K562 (cell line): ENCODE data around the gene PTGIR. TPM values are rescaled to one million over a fixed set of nuclear protein-coding genes. Genes with fewer than 3 reads are reported as not detected.
A peak's percentile ranks its signal among the peaks of the same experiment; 100 is the strongest.

Experiments
- ATAC-seq: fragments of 200-7000 bp; cut with Tn5 transposase; 3 replicates; pipeline ENCODE4 v1.9.1; 2020; ENCODE audit warnings: moderate library complexity
- BruUV-seq: library from RNA; stranded (reverse); fragments of 400-500 nt; replicated peaks from 2 replicates; lab custom pipeline; 2021; lab: Mats Ljungman, UMichigan
- CTCF ChIA-PET: fragments of 300-600 bp; formaldehyde crosslinking; extraction: SDS; loops from one replicate; lab custom pipeline; 2021; ENCODE audit warnings: low intra/inter-chr PET ratio; lab: Yijun Ruan, JAX
- POLR2A ChIA-PET: fragments of 300-600, 350-650 bp; sonication (Branson Sonifier 250); formaldehyde crosslinking; extraction: SDS; loops from one replicate; lab custom pipeline; 2021; ENCODE audit warnings: antibody characterized with exemption, inconsistent platforms; lab: Yijun Ruan, JAX
- DNase-seq, 4 experiments: peaks; one replicate each; pipeline versions ENCODE4 v3.0.0 to v3.0.0-alpha.2; 2011 to 2018; ENCODE audit warnings: low spot score in 3 of 4, mixed read lengths in 3 of 4; ENCODE audit errors: extremely low read depth in 1 of 4
- FAIRE-seq: peaks from 2 replicates; lab custom pipeline; 2011; peaks lifted over from hg19 to GRCh38; lab: Jason Lieb, UNC
- H2AFZ ChIP-seq: 2 replicates; pipeline ENCODE4 v1.6.0; 2011; ENCODE audit warnings: low read depth, low read length, control low read depth, inconsistent platforms
- H3K27ac ChIP-seq: fragments of 200-600 bp; 3 replicates; pipeline ENCODE4 v1.8.0; 2011; ENCODE audit warnings: low read depth, mild to moderate bottlenecking, control low read depth, inconsistent platforms, low read length, moderate library complexity, mixed read lengths; ENCODE audit errors: extremely low read depth
- H3K27me3 ChIP-seq, 2 experiments: fragments of 300-600 bp in 1 of 2; 2 replicates in 1 of 2; 3 replicates in 1 of 2; pipeline versions ENCODE4 v1.6.0 to v1.8.0; 2011; ENCODE audit warnings: inconsistent platforms in 2 of 2, low read length in 2 of 2, mild to moderate bottlenecking in 1 of 2, mixed read lengths in 1 of 2, moderate library complexity in 1 of 2; ENCODE audit not compliant: control insufficient read depth in 2 of 2, insufficient read depth in 2 of 2
- H3K36me3 ChIP-seq: fragments of 300-600 bp; 3 replicates; pipeline ENCODE4 v1.8.0; 2011; ENCODE audit warnings: mild to moderate bottlenecking, low read length, inconsistent platforms; ENCODE audit not compliant: control insufficient read depth, insufficient read depth
- H3K4me1 ChIP-seq, 2 experiments: fragments of 200-600 bp in 1 of 2; replicated peaks in 1 of 2; 2 replicates in 1 of 2; 3 replicates in 1 of 2; pipeline versions ENCODE4 v1.5.1 to v1.8.0; 2011; ENCODE audit warnings: inconsistent platforms in 2 of 2, low read length in 2 of 2, mild to moderate bottlenecking in 1 of 2, mixed read lengths in 1 of 2, moderate library complexity in 1 of 2; ENCODE audit not compliant: control insufficient read depth in 2 of 2, insufficient read depth in 2 of 2
- H3K4me2 ChIP-seq: 2 replicates; pipeline ENCODE4 v1.6.1; 2011; ENCODE audit warnings: low read length, control low read depth, inconsistent platforms, mixed read lengths; ENCODE audit not compliant: insufficient read depth
- H3K4me3 ChIP-seq: fragments of 200-600 bp; sonication (generic), shearing (Covaris generic); 2 replicates; pipeline ENCODE4 v1.5.1; 2016; ENCODE audit warnings: control low read depth, inconsistent platforms
- H3K79me2 ChIP-seq: fragments of 200-600 bp; 3 replicates; pipeline ENCODE4 v1.8.0; 2011; ENCODE audit warnings: low read length, inconsistent platforms; ENCODE audit not compliant: control insufficient read depth, insufficient read depth
- H3K9ac ChIP-seq, 2 experiments: 2 replicates each; pipeline versions ENCODE4 v1.6.0 to v1.6.1; 2011; ENCODE audit warnings: low read depth in 2 of 2, low read length in 2 of 2, control low read depth in 1 of 2, inconsistent platforms in 1 of 2, mild to moderate bottlenecking in 1 of 2, mixed read lengths in 1 of 2; ENCODE audit not compliant: insufficient read depth in 1 of 2
- H3K9me1 ChIP-seq: one replicate; pipeline ENCODE4 v1.6.0; 2011; ENCODE audit warnings: inconsistent platforms, mild to moderate bottlenecking, low read length, moderate library complexity; ENCODE audit not compliant: control insufficient read depth, insufficient read depth
- H3K9me3 ChIP-seq: replicated peaks from 2 replicates; pipeline ENCODE4 v1.5.1; 2011; ENCODE audit warnings: low read depth, low read length, inconsistent platforms; ENCODE audit not compliant: control insufficient read depth, insufficient read depth
- H4K20me1 ChIP-seq: replicated peaks from 2 replicates; pipeline ENCODE4 v1.6.1; 2011; ENCODE audit warnings: low read length, inconsistent platforms, mixed read lengths; ENCODE audit not compliant: control insufficient read depth, insufficient read depth
- ATF7 ChIP-seq: fragments of 450-650 bp; IDR thresholded peaks from 2 replicates; pipeline ENCODE4 v1.7.1; 2014; ENCODE audit warnings: mild to moderate bottlenecking, moderate library complexity
- CTCFL ChIP-seq: IDR thresholded peaks from 2 replicates; pipeline ENCODE4 v1.6.1; 2011; ENCODE audit warnings: borderline replicate concordance, low read depth, mild to moderate bottlenecking, moderate library complexity, low read length; ENCODE audit not compliant: insufficient read depth, poor library complexity, severe bottlenecking
- DACH1 ChIP-seq: fragments of 450-650 bp; IDR thresholded peaks from 2 replicates; pipeline ENCODE4 v1.6.1; 2018; ENCODE audit not compliant: partially characterized antibody
- DPF2 ChIP-seq: fragments of 450-650 bp; IDR thresholded peaks from 2 replicates; pipeline ENCODE4 v1.6.1; 2016
- E2F3 ChIP-seq: fragments of 250-450 bp; sonication (Bioruptor Pico); IDR thresholded peaks from 2 replicates; pipeline ENCODE4 v1.4.0; 2020; ENCODE audit warnings: mild to moderate bottlenecking
- JUND ChIP-seq, 2 experiments: IDR thresholded peaks; 2 replicates in 1 of 2; 3 replicates in 1 of 2; pipeline ENCODE4 v1.6.1; 2011; ENCODE audit warnings: borderline replicate concordance in 2 of 2, low read depth in 2 of 2, low read length in 2 of 2, improper control_type of control experiment in 1 of 2, missing biosample characterization in 1 of 2, missing genetic modification characterization in 1 of 2, missing genetic modification reagents in 1 of 2
- KLF16 ChIP-seq: IDR thresholded peaks from 2 replicates; pipeline ENCODE4 v1.6.1; 2016; ENCODE audit warnings: antibody characterized with exemption
- L3MBTL2 ChIP-seq: fragments of 450-650 bp; IDR thresholded peaks from 2 replicates; pipeline ENCODE4 v1.6.1; 2016; ENCODE audit warnings: mild to moderate bottlenecking, moderate library complexity
- MYC ChIP-seq, 2 experiments: fragments of 250-450 bp in 1 of 2; sonication (Bioruptor Pico) in 1 of 2; IDR thresholded peaks; 2 replicates each; pipeline versions ENCODE4 v1.5.1 to v1.6.1; 2012 to 2021; ENCODE audit warnings: low read depth in 2 of 2, borderline replicate concordance in 1 of 2, improper control_type of control experiment in 1 of 2, low read length in 1 of 2, mild to moderate bottlenecking in 1 of 2, moderate library complexity in 1 of 2
- SIX5 ChIP-seq, 2 experiments: IDR thresholded peaks; 2 replicates each; pipeline ENCODE4 v1.6.1; 2011; ENCODE audit warnings: low read length in 2 of 2, borderline replicate concordance in 1 of 2, low read depth in 1 of 2, mild to moderate bottlenecking in 1 of 2, moderate library complexity in 1 of 2; ENCODE audit not compliant: insufficient read depth in 1 of 2
- TCF7L2 ChIP-seq: fragments of 150-350 bp; IDR thresholded peaks from 2 replicates; pipeline ENCODE4 v1.6.1; 2016; ENCODE audit warnings: low read depth, mild to moderate bottlenecking, low read length, moderate library complexity
- ZBTB34 ChIP-seq: fragments of 250-450 bp; sonication (Bioruptor Pico); IDR thresholded peaks from 2 replicates; pipeline ENCODE4 v1.8.0; 2021; ENCODE audit warnings: mild to moderate bottlenecking, moderate library complexity
- ZBTB9 ChIP-seq: fragments of 450-650 bp; formaldehyde crosslinking; IDR thresholded peaks from 2 replicates; pipeline ENCODE4 v1.4.0; 2020; ENCODE audit warnings: mild to moderate bottlenecking, moderate library complexity
- ZNF134 ChIP-seq: fragments of 250-450 bp; sonication (Bioruptor Pico); conservative IDR thresholded peaks from 2 replicates; pipeline ENCODE4 v1.4.0; 2020
- ZNF644 ChIP-seq: fragments of 200-800 bp; sonication (Bioruptor generic); IDR thresholded peaks from 2 replicates; pipeline ENCODE4 v1.6.1; 2016; ENCODE audit warnings: low read depth, missing genetic modification characterization, missing compliant biosample characterization
- ZNF695 ChIP-seq: fragments of 450-650 bp; formaldehyde crosslinking; IDR thresholded peaks from 2 replicates; pipeline ENCODE4 v1.4.0; 2020; ENCODE audit warnings: mild to moderate bottlenecking, moderate library complexity
- ZNF696 ChIP-seq: fragments of 250-450 bp; sonication (Bioruptor Pico); conservative IDR thresholded peaks from 2 replicates; pipeline ENCODE4 v1.4.0; 2020; ENCODE audit warnings: mild to moderate bottlenecking, moderate library complexity
- ZNF79 ChIP-seq: fragments of 250-450 bp; sonication (Bioruptor Pico); IDR thresholded peaks from 2 replicates; pipeline ENCODE4 v1.4.0; 2020; ENCODE audit warnings: low read depth, mild to moderate bottlenecking, moderate library complexity
- WGBS: fragments of 100-300 bp; shearing (Covaris generic); methylation state at CpG from one replicate; pipeline ENCODE4 v1.1.6; 2016; ENCODE audit warnings: low coverage, mixed read lengths; ENCODE audit not compliant: insufficient coverage; ENCODE audit errors: missing lambda C conversion rate; 5-methylcytosine and 5-hydroxymethylcytosine counted together
- in situ Hi-C: fragments of 300-500 bp; cut with MboI; formaldehyde crosslinking; loops from 4 replicates; pipeline ENCODE4 v1.15.0; 2018; ENCODE audit warnings: inconsistent platforms, mixed read lengths
- intact Hi-C: fragments of 100-400 bp; cut with micrococcal nuclease; formaldehyde crosslinking; loops from 2 replicates; pipeline ENCODE4 v1.14.2; 2022
- polyA plus RNA-seq, 8 experiments: library from polyadenylated mRNA; depleted of rRNA in 4 of 8; stranded (reverse) in 5 of 8; unstranded in 3 of 8; fragments of >200 nt; fragmentation: Nextera tagmentation in 2 of 8; fragmentation: Illumina TruSeq in 1 of 8; extraction: Ambion mirVana in 2 of 8; extraction: Trizol in 1 of 8; gene quantifications; 2 replicates each; pipeline versions ENCODE4 v1.2.1 to v1.2.3, GENCODE V29; 2011 to 2014; ENCODE audit warnings: inconsistent platforms in 1 of 8, missing spikeins in 1 of 8
- total RNA-seq, 7 experiments: library from RNA; depleted of rRNA in 6 of 7; stranded (reverse); fragments of >200 nt in 6 of 7; fragmentation: Illumina TruSeq in 2 of 7; extraction: Trizol in 2 of 7; gene quantifications; 2 replicates each; pipeline versions ENCODE4 v1.2.1 to v1.2.3, GENCODE V29; 2011 to 2021; ENCODE audit warnings: low replicate concordance in 1 of 7

Gene PTGIR
- total and polyA plus RNA-seq, 9 of the 15 experiments (the other 6 are each of a cell fraction or from before 2014, with no cell fraction given) = 0.11 to 3.4 (median 1.1) TPM; not detected in 1

- DNase-seq (peak in 1 of 4 experiments; percentile 59), FAIRE-seq (peak; percentile 54), ATAC-seq (peak; percentile 69)
- no peaks in the 10 kb centered on the region for H4K20me1 ChIP-seq
- no peak overlapping the region for H3K27ac ChIP-seq
- peaks cover 6 to 13% of the 10 kb centered on the region in 2 experiments; a peak in 3 of 5 replicates for H3K4me1 ChIP-seq
- no peaks in the 10 kb centered on the region for H3K9me1 ChIP-seq
- H3K79me2 ChIP-seq = no peaks in the 10 kb centered on the region
- H3K4me3 ChIP-seq = no peak overlapping the region
- no peaks in the 10 kb centered on the region for H3K36me3 ChIP-seq
- H3K4me2 ChIP-seq = no peak overlapping the region
- ChIA-PET CTCF (no interaction called here), POLR2A (no interaction called here)
- no peaks in the 10 kb centered on the region for H3K27me3 ChIP-seq
- in situ Hi-C loops (no loop called here), intact Hi-C loops (no loop called here)
- H3K9me3 ChIP-seq = no peaks in the 10 kb centered on the region
- H3K9ac ChIP-seq = peak overlapping the region in 1 of 2 experiments; percentile 41; a peak in 1 of 4 replicates
- no peak overlapping the region for H2AFZ ChIP-seq
- BruUV-seq = no TSS peak
- WGBS = 0% methylated on average over 10 of the region's 11 CpGs
- TF ChIP-seq ZBTB9 (CRISPR knock-in tag) (no peak), JUND (IDR thresholded peaks at IDR 0.05; ENCODE audit: borderline replicate concordance, low read depth, low read length) (no peak), JUND (tag; IDR thresholded peaks at IDR 0.05; ENCODE audit: borderline replicate concordance, low read depth, low read length) (no peak; the same call in 2 of the 3 replicates), ZNF79 (no peak), KLF16 (peak; percentile 34; the same call in 1 of the 2 replicates), ZNF695 (CRISPR knock-in tag) (no peak), TCF7L2 (no peak), SIX5 (IDR thresholded peaks at IDR 0.05; ENCODE audit: borderline replicate concordance in 1 of 2, insufficient read depth in 1 of 2, low read depth in 1 of 2, low read length in 2 of 2) (no peak), CTCFL (no peak), DPF2 (0 out of 2 replicates have a peak, but pooled peaks have one; percentile 32), ATF7 (0 out of 2 replicates have a peak, but pooled peaks have one; percentile 18), ZBTB34 (CRISPR knock-in tag) (no peak), ZNF644 (tag) (no peak), ZNF696 (CRISPR knock-in tag) (no peak), DACH1 (no peak), L3MBTL2 (peak; percentile 37; the same call in 1 of the 2 replicates), MYC (IDR thresholded peaks at IDR 0.05; ENCODE audit: low read depth, low read length) (no peak), MYC (CRISPR knock-in tag; IDR thresholded peaks at IDR 0.05; ENCODE audit: borderline replicate concordance, low read depth) (no peak), ZNF134 (CRISPR knock-in tag) (no peak), E2F3 (CRISPR knock-in tag) (no peak)
Measured at GRCh38 chr19:46574533-46574932, 50.4 kb downstream of the PTGIR start.
